Measurements from ENCODE around the gene FBXW12. TPM values are rescaled to one million over a fixed set of nuclear protein-coding genes. Genes with fewer than 3 reads are reported as not detected.
"Not testable (repeated sequence)": the region's sequence is repeated elsewhere in the genome, so short reads cannot be mapped to it uniquely, and the experiment has no call there.

Gene FBXW12, protein sequence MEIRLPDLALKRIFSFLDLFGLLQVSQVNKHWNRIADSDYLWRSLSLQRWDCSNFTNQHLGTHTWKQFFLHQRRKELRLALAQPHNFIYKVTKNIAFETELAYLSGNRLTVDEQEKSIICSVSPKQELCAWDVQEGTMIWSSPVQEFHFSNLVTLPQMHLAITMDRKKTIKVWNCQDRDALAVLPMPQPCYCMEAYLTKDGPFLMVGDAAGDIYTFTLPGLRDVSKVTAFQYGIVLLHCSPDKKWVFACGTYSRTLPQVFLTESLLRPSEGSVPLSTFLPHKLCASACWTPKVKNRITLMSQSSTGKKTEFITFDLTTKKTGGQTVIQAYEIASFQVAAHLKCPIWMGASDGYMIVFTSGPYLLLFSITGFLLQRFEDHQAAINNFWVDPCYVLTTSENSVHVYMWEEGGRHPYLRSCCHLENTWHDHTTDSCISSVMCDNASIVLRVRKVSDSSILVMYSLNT
- not detected for polyA plus RNA-seq (2013, experiment 1 of 2; ENCODE audit: insufficient read length)
- polyA plus RNA-seq (2013, experiment 2 of 2; ENCODE audit: insufficient read length) = not detected

GRCh38 chr3:48371651-48372376, at the start of gene FBXW12:
Gene FBXW12, plus strand, starts transcription at chr3:48372219. Its CDS starts 549 bp downstream, at chr3:48372768.
- DNase-seq = no peak

- DNase-seq = not testable (repeated sequence)
Measured at GRCh38 chr3:48331706-48332435, 40.1 kb upstream of the FBXW12 start.

DNA sequence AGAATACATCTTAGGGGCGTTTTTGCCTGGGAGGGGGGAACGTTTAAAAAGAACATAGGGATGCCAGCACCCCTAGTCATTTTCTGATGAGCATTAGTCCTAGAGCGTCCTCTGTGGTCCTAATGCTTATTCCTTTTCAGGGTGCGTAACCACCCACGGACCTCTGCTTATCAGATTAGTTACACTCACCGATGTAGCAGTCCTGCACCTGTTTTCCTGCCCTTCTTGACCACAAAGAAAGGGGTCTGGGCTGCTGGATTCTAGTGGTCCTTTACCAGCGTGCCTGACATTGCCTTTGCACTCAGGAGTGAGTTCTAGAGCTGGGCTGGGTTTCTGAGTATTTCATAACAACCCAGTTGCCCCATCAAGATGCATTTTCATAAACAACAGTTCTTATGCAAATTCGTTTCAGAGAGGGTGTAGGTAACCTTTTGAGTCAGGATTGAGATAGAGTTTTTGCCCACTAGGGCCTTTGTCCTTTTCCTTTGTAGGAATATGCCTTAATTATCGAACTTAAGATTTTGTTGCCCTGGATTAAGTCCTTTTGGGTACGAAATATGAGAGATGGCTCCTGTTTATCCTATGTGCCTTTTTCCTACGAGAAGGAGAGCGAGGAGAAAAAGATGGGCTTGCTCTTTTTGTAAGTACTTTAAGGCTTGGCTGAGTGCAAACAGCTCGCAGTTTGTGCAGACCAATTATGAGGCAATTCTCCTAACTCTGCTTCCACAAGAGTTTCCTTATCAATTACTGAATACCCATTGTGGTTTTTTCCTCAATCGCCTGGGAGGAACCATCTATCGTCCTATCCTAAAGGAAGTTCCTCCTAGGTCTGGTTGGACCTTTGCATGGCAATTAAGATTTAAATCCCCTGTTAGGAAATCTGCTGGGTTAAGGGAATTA, 38.4 kb upstream of the FBXW12 start, which contains the start of gene SPINK8:
SPINK8 (minus strand) TSS at position 316 of the 900 bp plus-strand sequence. CDS start 5,320 bp downstream, outside the sequence.
- not testable (repeated sequence) for DNase-seq

DNA sequence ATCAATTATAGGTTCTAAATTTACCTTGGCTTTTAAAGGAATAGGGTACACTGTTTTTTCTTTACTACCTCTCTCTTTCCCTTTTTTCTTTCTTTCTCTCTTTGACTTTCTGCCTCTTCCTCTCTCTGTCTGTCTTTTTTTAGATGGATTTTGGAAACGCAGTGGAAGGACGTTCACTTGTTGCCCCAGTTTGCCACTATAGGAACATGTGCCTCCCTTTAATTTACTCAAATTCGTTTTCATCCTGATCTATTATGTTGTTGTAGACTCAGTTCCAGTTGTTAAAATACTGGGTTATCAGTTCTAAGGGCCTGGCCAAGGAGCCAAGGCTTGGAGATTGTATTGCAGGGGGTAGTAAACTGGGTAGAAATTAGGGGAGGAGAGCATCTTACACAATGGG, 37.4 kb upstream of the FBXW12 start:
- DNase-seq = no peak

DNA sequence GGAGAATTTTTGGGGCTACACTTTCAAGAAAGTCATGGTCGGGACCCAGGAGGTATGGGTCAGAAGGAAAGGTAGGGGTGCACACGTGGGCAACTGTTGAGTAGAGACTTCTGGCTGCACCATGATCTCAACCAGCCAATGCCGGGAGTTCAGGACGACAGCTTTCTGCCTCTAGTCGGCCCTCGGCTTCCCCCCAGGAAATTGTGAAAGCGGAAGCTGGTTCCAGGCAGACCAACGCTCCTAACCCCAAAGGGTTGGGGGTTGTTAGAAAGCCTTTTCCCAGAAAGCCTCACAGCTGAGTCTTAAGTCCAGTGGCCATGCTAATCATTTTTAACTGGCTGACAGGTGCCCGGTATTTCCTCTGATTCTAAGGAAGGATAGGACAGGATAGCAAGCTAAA, 36.7 kb upstream of the FBXW12 start:
- not testable (repeated sequence) for DNase-seq

DNA sequence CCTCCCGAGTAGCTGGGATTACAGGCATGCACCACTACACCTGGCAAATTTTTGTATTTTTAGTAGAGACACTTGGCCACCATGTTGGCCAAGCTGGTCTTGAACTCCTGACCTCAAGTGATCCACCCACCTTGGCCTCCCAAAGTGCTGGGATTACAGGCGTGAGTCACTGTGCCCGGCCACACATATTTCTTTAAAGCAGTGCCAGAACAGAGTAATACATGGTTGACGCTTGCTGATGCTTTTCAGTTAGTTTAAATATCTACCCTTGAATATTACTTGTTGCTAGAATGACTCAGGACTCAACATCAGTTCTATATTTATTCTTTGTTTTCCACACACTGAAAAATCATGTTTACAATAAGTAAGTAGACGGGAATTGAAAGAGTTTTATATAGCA, 34.5 kb upstream of the FBXW12 start:
- DNase-seq = not testable (repeated sequence)

GRCh38 chr3:48338635-48339034, 33.4 kb upstream of the FBXW12 start:
- no peak for DNase-seq

DNA sequence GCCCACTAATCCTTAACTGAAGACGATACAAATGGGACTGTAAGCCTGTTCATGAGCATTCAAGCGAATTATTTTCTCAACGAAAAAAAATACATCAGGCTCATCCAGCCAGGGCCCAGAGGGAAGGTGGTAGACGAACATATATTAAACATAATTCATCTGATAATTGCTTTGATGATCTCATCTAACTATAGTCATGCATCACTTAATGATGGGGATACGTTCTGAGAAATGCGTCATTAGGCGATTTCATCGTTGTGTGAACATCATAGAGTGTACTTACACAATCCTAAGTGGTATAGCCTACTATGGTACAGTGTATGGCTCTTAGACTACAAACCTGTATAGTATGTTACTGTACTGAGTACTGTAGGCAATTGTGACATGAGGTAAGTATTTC, 28.6 kb upstream of the FBXW12 start:
- DNase-seq = no peak

- no peak for DNase-seq
Measured at GRCh38 chr3:48344867-48345507, 27.0 kb upstream of the FBXW12 start.

- no peak for DNase-seq
Measured at GRCh38 chr3:48345946-48346572, 26.0 kb upstream of the FBXW12 start.

- no peak for DNase-seq
Measured at GRCh38 chr3:48347500-48347899, 24.5 kb upstream of the FBXW12 start.

GRCh38 chr3:48352546-48352945, 19.5 kb upstream of the FBXW12 start:
- DNase-seq = no peak

DNA sequence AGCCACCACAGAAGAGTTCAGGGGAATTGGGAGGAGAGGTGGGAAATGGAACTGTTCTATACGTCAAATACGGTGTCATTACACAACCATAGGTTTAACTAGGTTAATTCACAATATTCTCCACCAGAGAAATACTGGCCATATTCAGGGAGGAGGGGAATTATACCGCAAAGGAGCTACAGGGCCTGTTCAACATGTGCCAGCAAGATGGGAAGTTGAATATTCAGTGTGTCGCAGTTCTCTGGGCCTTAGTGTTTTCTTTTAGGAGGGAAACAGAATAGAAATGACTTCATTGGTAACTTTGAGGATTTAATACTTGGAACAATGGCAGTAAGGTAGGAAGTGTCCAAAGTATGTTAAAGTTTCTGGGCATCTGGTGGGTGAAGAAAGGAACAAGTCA, 18.0 kb upstream of the FBXW12 start:
- DNase-seq = no peak

GRCh38 chr3:48356419-48356818, 15.6 kb upstream of the FBXW12 start:
- DNase-seq = no peak

GRCh38 chr3:48361928-48362327, 10.1 kb upstream of the FBXW12 start:
- no peak for DNase-seq

DNA sequence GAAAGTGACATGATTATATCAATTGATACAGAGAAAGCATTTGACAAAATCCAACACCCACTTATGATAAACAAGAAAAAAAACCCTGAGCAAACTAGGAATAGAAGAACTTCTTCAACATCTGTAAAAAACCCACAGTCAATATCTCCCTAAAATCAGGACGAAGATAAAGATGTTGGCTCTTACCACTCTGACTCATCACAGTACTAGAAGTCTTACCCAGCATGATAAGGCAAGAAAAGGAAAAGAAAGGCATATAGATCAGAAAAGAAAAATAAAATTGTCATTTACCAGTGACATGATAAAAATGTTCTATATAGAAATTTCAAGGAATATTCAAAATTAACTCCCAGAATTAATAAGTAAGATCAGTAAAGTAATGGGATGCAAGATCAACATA, 7.2 kb upstream of the FBXW12 start:
- no peak for DNase-seq

DNA sequence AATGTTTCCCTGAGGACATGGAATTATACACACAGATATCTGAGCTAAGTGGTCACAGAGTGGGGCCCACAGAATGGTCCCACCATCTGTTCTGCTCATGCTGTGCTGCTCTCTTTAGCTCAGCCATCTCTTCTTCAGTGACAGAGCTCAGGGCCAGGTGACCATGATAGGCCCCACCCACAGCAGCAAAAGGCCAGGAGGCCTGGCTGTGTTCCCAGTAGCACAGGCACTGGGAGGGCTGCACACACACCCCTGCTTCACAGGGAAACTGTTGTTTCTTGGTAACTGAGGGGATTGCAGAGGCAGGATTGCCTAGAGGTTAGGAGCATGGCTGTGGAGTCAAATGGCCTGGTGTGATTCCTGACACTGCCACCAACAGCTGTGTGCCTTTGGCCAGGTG, 4.8 kb upstream of the FBXW12 start:
- no peak for DNase-seq

- DNase-seq = no peak
Measured at GRCh38 chr3:48369693-48370332, 2.2 kb upstream of the FBXW12 start.

DNA sequence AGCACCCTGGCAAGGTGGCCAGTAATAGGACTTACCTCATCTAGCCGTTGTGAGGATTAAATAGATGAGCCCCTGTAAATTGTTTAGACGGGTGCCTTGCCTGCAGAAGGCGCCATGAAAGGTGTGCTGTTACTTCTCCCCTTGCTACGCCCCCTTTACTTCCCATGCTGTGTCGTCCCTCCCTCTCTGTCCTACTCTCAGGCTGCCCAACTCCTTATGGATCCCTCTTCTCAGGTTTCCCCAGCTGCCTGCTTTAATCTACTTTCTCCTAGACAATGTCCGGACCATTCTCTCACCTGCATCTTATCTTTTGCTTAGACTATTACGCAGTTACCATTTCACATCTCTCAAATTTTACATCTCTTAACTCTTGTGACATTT, 1.7 kb upstream of the FBXW12 start:
- DNase-seq = no peak

GRCh38 chr3:48372377-48372770, 355 bp downstream of the FBXW12 start:
- no peak for DNase-seq

Measured in fibroblast of skin of back (primary cell).